Endothelial cell of umbilical vein (primary cell): ENCODE data around the gene PRDM16. TPM values are rescaled to one million over a fixed set of nuclear protein-coding genes. Genes with fewer than 3 reads are reported as not detected.

ENCODE experiments used
- BruUV-seq: library from RNA; stranded (reverse); fragments of 400-500 nt; replicated peaks from 2 replicates; lab custom pipeline; 2021; lab: Mats Ljungman, UMichigan
- CTCF ChIA-PET: fragments of 300-600, 350-600 bp; sonication (Branson Sonifier 250); formaldehyde crosslinking; loops from one replicate; lab custom pipeline; 2021; ENCODE audit warnings: antibody characterized with exemption, inconsistent platforms; lab: Charles Lee
- POLR2A ChIA-PET: fragments of 300-600, 350-600 bp; sonication (Branson Sonifier 250); formaldehyde crosslinking; loops from one replicate; lab custom pipeline; 2021; ENCODE audit warnings: antibody characterized with exemption, inconsistent platforms; lab: Charles Lee
- DNase-seq: peaks from one replicate; pipeline ENCODE4 v3.0.0-alpha.2; 2011; ENCODE audit warnings: low read depth, low spot score
- FAIRE-seq: peaks from 2 replicates; lab custom pipeline; 2011; peaks lifted over from hg19 to GRCh38; lab: Jason Lieb, UNC
- H2AFZ ChIP-seq: 2 replicates; pipeline ENCODE4 v1.6.0; 2012; ENCODE audit warnings: low read depth, low read length, control low read depth, inconsistent platforms
- H3K27ac ChIP-seq: 2 replicates; pipeline ENCODE4 v1.5.1; 2011; ENCODE audit warnings: low read depth, mild to moderate bottlenecking, control low read depth, low read length, moderate library complexity; ENCODE audit not compliant: insufficient read depth
- H3K27me3 ChIP-seq, 2 experiments: 2 replicates each; pipeline versions ENCODE4 v1.6.0 to v1.6.1; 2011; ENCODE audit warnings: low read length in 2 of 2, mixed read lengths in 1 of 2; ENCODE audit not compliant: control insufficient read depth in 2 of 2, insufficient read depth in 2 of 2
- H3K36me3 ChIP-seq, 2 experiments: 2 replicates in 1 of 2; 3 replicates in 1 of 2; pipeline ENCODE4 v1.5.1; 2011; ENCODE audit warnings: low read length in 2 of 2, mild to moderate bottlenecking in 1 of 2, moderate library complexity in 1 of 2; ENCODE audit not compliant: control insufficient read depth in 2 of 2, insufficient read depth in 2 of 2; ENCODE audit errors: extremely low read depth in 1 of 2
- H3K4me1 ChIP-seq: 3 replicates; pipeline ENCODE4 v1.5.1; 2011; ENCODE audit warnings: mild to moderate bottlenecking, low read length; ENCODE audit not compliant: control insufficient read depth, insufficient read depth; ENCODE audit errors: extremely low read depth
- H3K4me2 ChIP-seq: 2 replicates; pipeline ENCODE4 v1.6.1; 2011; ENCODE audit warnings: low read length, control low read depth, mixed read lengths; ENCODE audit not compliant: insufficient read depth
- H3K4me3 ChIP-seq, 3 experiments: fragments of 200-600 bp in 1 of 3; sonication (generic), shearing (Covaris generic) in 1 of 3; replicated peaks in 1 of 3; 2 replicates each; pipeline ENCODE4 v1.5.1; 2011 to 2016; ENCODE audit warnings: control low read depth in 3 of 3, low read length in 3 of 3, mild to moderate bottlenecking in 2 of 3, inconsistent platforms in 1 of 3, low read depth in 1 of 3, moderate library complexity in 1 of 3; ENCODE audit not compliant: insufficient read depth in 1 of 3
- H3K79me2 ChIP-seq: 2 replicates; pipeline ENCODE4 v1.6.0; 2012; ENCODE audit warnings: low read length, inconsistent platforms; ENCODE audit not compliant: control insufficient read depth, insufficient read depth
- H3K9ac ChIP-seq: replicated peaks from 2 replicates; pipeline ENCODE3; 2011; ENCODE audit warnings: low read length, control low read depth; ENCODE audit not compliant: insufficient read depth; ENCODE audit errors: extremely low read depth
- H3K9me1 ChIP-seq: replicated peaks from 3 replicates; pipeline ENCODE4 v1.6.0; 2011; ENCODE audit warnings: mild to moderate bottlenecking, low read length; ENCODE audit not compliant: control insufficient read depth, insufficient read depth; ENCODE audit errors: extremely low read depth
- H3K9me3 ChIP-seq: replicated peaks from 2 replicates; pipeline ENCODE4 v1.5.1; 2012; ENCODE audit warnings: low read length, inconsistent platforms; ENCODE audit not compliant: control insufficient read depth, insufficient read depth
- H4K20me1 ChIP-seq: replicated peaks from 2 replicates; pipeline ENCODE3; 2011; ENCODE audit warnings: mild to moderate bottlenecking, low read length; ENCODE audit not compliant: control insufficient read depth, insufficient read depth; ENCODE audit errors: extremely low read depth
- CTCF ChIP-seq, 2 donors: IDR thresholded peaks; 1 replicate in 1 of 2; 2 replicates in 1 of 2; pipeline ENCODE4 v1.5.1; 2011; ENCODE audit warnings: low read length in 2 of 2, mild to moderate bottlenecking in 2 of 2, moderate library complexity in 2 of 2, control low read depth in 1 of 2, inconsistent platforms in 1 of 2, low read depth in 1 of 2; ENCODE audit not compliant: insufficient read depth in 1 of 2; ENCODE audit errors: extremely low read depth in 1 of 2
- EZH2 ChIP-seq: IDR thresholded peaks from 2 replicates; pipeline ENCODE4 v1.6.1; 2012; ENCODE audit warnings: borderline replicate concordance, low read depth, mild to moderate bottlenecking, moderate library complexity, low read length, inconsistent platforms; ENCODE audit not compliant: severe bottlenecking
- FOS ChIP-seq: IDR thresholded peaks from 2 replicates; pipeline ENCODE4 v1.6.1; 2011; ENCODE audit warnings: mild to moderate bottlenecking, low read length, moderate library complexity, borderline replicate concordance; ENCODE audit not compliant: insufficient read depth
- GATA2 ChIP-seq: IDR thresholded peaks from 2 replicates; pipeline ENCODE4 v1.7.0; 2011; ENCODE audit warnings: low read depth, mild to moderate bottlenecking, moderate library complexity, mixed read lengths, low read length; ENCODE audit not compliant: insufficient read length, insufficient read depth
- JUN ChIP-seq: IDR thresholded peaks from 2 replicates; pipeline ENCODE4 v1.6.1; 2011; ENCODE audit warnings: borderline replicate concordance, low read depth; ENCODE audit not compliant: insufficient read length, insufficient read depth
- MAX ChIP-seq: IDR thresholded peaks from 2 replicates; pipeline ENCODE4 v1.6.1; 2011; ENCODE audit not compliant: insufficient read depth, insufficient read length
- MYC ChIP-seq: IDR thresholded peaks from one replicate; pipeline ENCODE4 v1.6.1; 2011; ENCODE audit warnings: mild to moderate bottlenecking, low read depth, low read length
- POLR2A ChIP-seq: IDR thresholded peaks from 2 replicates; pipeline ENCODE4 v1.6.1; 2012; ENCODE audit warnings: low read depth, mild to moderate bottlenecking, control low read depth, low read length
- POLR2AphosphoS5 ChIP-seq: IDR thresholded peaks from 2 replicates; pipeline ENCODE4 v1.6.1; 2012; ENCODE audit warnings: low read depth, mild to moderate bottlenecking, control low read depth, low read length, moderate library complexity; ENCODE audit not compliant: insufficient read depth
- dilution Hi-C: fragments of 300-500 bp; cut with MboI; formaldehyde crosslinking; loops from one replicate; pipeline ENCODE4 v1.15.0; 2019; ENCODE audit warnings: low sequenced_read_pairs; ENCODE audit not compliant: extremely low pct_ligation_motif_present
- intact Hi-C: fragments of 100-400 bp; cut with micrococcal nuclease; formaldehyde crosslinking; loops from one replicate; pipeline ENCODE4 v1.10.0; 2022
- polyA plus RNA-seq, 4 experiments: library from polyadenylated mRNA; depleted of rRNA in 3 of 4; stranded (reverse) in 3 of 4; unstranded in 1 of 4; fragments of >200 nt; gene quantifications; 2 replicates each; pipeline versions ENCODE4 v1.2.1 to v1.2.3, GENCODE V29; 2011 to 2012; ENCODE audit warnings: missing spikeins in 1 of 4
- total RNA-seq: library from RNA; stranded (reverse); gene quantifications from 2 replicates; pipeline ENCODE4 v1.2.3, GENCODE V29; 2021

Gene PRDM16
- total and polyA plus RNA-seq, 2 donors (not counting 3 experiments of a cell fraction or from before 2014, with no cell fraction given), result not detected

GRCh38 chr1:3243304-3243703 lies 174.3 kb downstream of the PRDM16 start:
- H3K27me3 ChIP-seq, result no peaks in the 10 kb centered on the region
- no TSS peak for BruUV-seq
- H3K4me3 ChIP-seq, result no peak overlapping the region
- DNase-seq (no peak), FAIRE-seq (no peak)
- no peak for TF ChIP-seq POLR2AphosphoS5
- no peak for TF ChIP-seq CTCF (IDR thresholded peaks at IDR 0.05; ENCODE audit: extremely low read depth in 1 of 2, insufficient read depth in 1 of 2, low read depth in 1 of 2, low read length in 2 of 2)
- no peak for TF ChIP-seq JUN
- TF ChIP-seq POLR2A, result no peak
- TF ChIP-seq MAX, result no peak
- TF ChIP-seq MYC, result no peak
- no peak for TF ChIP-seq GATA2
- no peak for TF ChIP-seq EZH2
- TF ChIP-seq FOS, result no peak
- H3K9me1 ChIP-seq, result no peaks in the 10 kb centered on the region
- H3K9me3 ChIP-seq, result no peaks in the 10 kb centered on the region
- dilution Hi-C loops (no loop called here), intact Hi-C loops (no loop called here)
- CTCF ChIA-PET, result no interaction called here
- no peak overlapping the region for H2AFZ ChIP-seq
- no peaks in the 10 kb centered on the region for H3K4me1 ChIP-seq
- no peak overlapping the region for H3K27ac ChIP-seq
- no peaks in the 10 kb centered on the region for H4K20me1 ChIP-seq
- no peaks in the 10 kb centered on the region for H3K36me3 ChIP-seq
- no peaks in the 10 kb centered on the region for H3K79me2 ChIP-seq
- POLR2A ChIA-PET, result no interaction called here
- H3K4me2 ChIP-seq, result no peak overlapping the region
- no peak overlapping the region for H3K9ac ChIP-seq
